Measurements from ENCODE around the gene RPS25.
"Not testable (repeated sequence)": the region's sequence is repeated elsewhere in the genome, so short reads cannot be mapped to it uniquely, and the experiment has no call there.

Gene RPS25

GRCh38 chr11:119038884-119039283, 20.7 kb upstream of the RPS25 start:
- DNase-seq: no peak

DNA sequence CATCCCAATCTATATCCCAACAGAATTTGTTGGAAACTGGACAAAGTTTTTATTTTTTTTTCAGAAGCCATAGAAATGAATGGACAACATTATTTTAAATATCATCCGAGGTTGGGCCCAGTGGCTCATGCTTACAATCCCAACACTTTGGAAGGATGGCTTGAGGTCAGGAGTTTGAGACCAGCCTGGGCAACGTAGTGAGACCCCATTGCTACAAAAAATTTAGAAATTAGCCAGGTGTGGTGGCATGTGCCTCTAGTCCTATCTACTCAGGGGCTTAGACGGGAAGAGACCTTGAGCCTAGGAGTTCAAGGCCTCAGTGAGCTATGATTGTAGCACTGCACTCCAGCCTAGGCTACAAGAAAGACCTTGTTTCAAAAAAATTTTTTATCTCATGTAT, 16.7 kb upstream of the RPS25 start:
- no peak for DNase-seq

DNA sequence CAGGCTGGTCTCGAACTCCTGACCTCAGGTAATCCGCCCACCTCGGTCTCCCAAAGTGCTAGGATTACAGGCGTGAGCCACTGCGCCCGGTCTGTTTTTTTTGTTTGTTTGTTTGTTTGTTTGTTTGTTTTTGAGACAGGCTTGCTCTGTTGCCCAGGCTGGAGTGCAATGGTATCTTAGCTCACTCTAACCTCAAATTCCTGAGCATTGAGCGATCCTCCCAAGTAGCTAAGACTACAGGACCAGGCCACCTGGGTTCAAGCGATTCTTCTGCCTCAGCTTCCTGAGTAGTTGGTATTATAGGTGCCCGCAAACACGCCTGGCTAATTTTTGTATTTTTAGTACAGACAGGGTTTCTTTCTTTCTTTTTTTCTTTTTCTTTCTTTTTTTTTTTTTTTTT, 15.3 kb upstream of the RPS25 start:
- DNase-seq: not testable (repeated sequence)

GRCh38 chr11:119031912-119032280, 13.8 kb upstream of the RPS25 start:
- DNase-seq: no peak

GRCh38 chr11:119030329-119031047, 12.3 kb upstream of the RPS25 start, which contains the start of gene SLC37A4:
SLC37A4 (minus strand) TSS chr11:119030877.
- DNase-seq: peak; percentile 99

DNA sequence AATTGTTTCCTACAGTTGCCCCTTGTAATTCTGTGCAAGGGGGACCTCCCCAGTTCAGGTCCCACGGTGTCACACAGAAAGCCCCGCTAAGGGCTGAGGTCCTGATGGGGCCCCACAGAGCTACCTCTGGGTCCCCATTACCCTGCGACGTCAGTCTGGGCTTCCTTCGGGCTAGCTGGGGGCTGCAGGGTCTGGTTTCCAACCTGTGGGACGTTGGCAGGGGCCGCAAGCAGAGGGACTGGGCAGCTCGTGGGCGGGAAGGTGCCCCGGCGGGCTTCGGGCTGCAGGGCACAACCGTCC, 11.8 kb upstream of the RPS25 start:
- no peak for DNase-seq

GRCh38 chr11:119029340-119030028, 11.3 kb upstream of the RPS25 start:
- DNase-seq: peak; percentile 1 to 20

DNA sequence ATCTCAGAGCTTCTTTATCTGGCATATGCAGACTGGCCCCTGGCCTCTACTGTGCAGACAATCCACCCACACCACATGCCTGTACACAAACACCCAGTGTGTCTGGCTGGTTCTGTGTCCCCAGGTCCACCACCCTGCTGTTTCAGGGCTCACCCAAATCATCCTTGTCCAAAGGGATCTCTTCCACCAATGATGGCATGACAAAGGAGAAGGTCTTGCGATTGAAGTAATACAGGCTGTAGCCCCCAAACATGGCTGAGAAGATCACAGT, 10.9 kb upstream of the RPS25 start:
- DNase-seq: no peak

- no peak for DNase-seq
Observed at GRCh38 chr11:119028346-119029068, 10.4 kb upstream of the RPS25 start.

GRCh38 chr11:119027561-119028345, 9.6 kb upstream of the RPS25 start:
- no peak for DNase-seq

GRCh38 chr11:119026970-119027369, 8.8 kb upstream of the RPS25 start:
- DNase-seq: no peak

GRCh38 chr11:119025978-119026766, 8.0 kb upstream of the RPS25 start:
- DNase-seq: no peak

GRCh38 chr11:119025541-119025940, 7.4 kb upstream of the RPS25 start:
- no peak for DNase-seq

GRCh38 chr11:119025099-119025473, 6.9 kb upstream of the RPS25 start:
- no peak for DNase-seq

DNA sequence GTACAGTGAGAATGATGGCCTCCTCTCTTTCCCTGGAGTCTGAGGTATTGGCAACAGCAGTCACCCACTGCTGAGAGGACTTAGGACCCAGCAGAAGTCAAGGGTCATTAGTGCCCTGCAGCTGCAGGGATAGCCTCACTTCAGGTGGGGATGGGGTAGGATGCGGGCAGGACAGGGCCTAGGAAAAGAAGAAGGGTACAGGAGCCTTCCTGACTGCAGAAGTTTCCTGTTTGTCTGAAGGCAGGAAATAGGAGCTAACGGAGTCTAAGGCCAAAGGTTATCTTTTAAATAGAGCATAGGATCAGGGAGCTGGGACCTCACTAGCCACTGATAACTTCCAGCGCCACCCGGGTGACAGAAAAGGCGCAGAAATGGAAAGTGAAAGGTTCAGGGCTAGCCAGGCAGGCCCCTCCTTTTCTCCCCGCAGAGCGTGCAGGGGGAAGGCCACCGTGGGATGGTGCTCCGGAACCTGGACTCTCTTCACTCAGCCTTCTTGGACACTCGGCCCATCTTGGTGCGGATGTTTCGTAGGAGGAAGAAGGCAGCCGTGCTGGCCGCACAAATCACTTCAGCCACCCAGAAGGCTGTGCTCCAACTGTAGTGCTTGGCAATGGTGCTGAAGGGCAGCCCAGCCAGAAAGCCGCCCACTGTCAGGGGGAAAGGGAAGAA, 6.4 kb upstream of the RPS25 start:
- DNase-seq: no peak

GRCh38 chr11:119023741-119024140, 5.6 kb upstream of the RPS25 start:
- DNase-seq: no peak

DNA sequence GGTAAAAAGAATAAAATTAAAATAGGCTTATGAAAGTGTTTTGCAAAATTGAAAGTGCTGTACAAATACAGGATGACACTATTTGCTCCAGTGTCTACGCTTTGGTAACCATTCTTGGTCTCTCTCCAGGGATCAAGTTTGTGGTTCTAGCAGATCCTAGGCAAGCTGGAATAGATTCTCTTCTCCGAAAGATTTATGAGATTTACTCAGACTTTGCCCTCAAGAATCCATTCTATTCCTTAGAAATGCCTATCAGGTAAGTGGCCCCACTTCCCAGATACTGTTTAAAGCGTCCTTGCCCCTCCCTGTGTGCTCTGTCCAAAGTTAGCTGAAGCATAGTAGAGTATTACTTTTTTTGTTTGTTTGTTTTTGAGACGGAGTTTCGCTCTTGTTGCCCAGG, 3.5 kb upstream of the RPS25 start:
- no peak for DNase-seq

- no peak for DNase-seq
Observed at GRCh38 chr11:119019996-119020395, 1.9 kb upstream of the RPS25 start.

- not testable (repeated sequence) for DNase-seq
Observed at GRCh38 chr11:119017377-119017776, 766 bp downstream of the RPS25 start.

- no peak for DNase-seq
Observed at GRCh38 chr11:119016216-119017009, 1.7 kb downstream of the RPS25 start.

DNA sequence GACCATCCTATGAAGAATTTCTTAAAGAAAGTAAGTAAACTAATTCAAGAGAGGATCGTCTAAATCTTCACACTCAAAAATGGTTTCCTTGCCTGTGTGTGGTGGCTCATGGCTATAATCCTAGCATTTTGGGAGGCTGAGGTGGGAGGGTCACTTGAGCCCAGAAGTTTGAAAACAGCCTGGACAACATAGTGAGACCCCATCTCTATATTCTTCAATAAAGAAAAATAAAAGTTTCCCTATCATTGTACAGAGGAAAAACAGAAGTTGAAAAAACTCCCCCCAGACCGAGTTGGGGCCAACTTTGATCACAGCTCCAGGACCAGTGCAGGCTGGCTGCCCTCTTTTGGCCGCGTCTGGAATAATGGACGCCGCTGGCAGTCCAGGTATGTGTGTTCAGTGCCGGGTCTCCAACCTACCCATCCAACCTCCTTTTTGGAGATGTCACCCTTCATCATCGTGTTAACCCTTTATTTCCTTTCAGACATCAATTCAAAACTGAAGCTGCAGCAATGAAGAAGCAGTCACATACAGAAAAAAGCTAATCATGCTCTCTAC, 3.0 kb downstream of the RPS25 start:
- no peak for DNase-seq
